Ovary (tissue), 3 donors: ENCODE results near the gene MEG3.

Source experiments
- EP300 ChIP-seq: sonication (generic); formaldehyde crosslinking; IDR thresholded peaks from one replicate; pipeline ENCODE4 v1.6.1; 2017; ENCODE audit warnings: antibody characterized with exemption
- POLR2A ChIP-seq: fragments of 450-650 bp; IDR thresholded peaks from one replicate; pipeline ENCODE4 v1.6.1; 2017; ENCODE audit warnings: antibody characterized with exemption, mild to moderate bottlenecking, moderate library complexity
- TF ChIP-seq, protein P1 (sequence below), 3 donors: fragments of 450-650 bp in 2 of 3; fragments of 200-600 bp in 1 of 3; IDR thresholded peaks; one replicate each; pipeline versions ENCODE4 v1.5.1 to v1.8.0; 2016 to 2022; ENCODE audit warnings: antibody characterized with exemption in 3 of 3, mild to moderate bottlenecking in 1 of 3
- donor health status: DM: no; HTN: no; CAD: no.

DNA sequence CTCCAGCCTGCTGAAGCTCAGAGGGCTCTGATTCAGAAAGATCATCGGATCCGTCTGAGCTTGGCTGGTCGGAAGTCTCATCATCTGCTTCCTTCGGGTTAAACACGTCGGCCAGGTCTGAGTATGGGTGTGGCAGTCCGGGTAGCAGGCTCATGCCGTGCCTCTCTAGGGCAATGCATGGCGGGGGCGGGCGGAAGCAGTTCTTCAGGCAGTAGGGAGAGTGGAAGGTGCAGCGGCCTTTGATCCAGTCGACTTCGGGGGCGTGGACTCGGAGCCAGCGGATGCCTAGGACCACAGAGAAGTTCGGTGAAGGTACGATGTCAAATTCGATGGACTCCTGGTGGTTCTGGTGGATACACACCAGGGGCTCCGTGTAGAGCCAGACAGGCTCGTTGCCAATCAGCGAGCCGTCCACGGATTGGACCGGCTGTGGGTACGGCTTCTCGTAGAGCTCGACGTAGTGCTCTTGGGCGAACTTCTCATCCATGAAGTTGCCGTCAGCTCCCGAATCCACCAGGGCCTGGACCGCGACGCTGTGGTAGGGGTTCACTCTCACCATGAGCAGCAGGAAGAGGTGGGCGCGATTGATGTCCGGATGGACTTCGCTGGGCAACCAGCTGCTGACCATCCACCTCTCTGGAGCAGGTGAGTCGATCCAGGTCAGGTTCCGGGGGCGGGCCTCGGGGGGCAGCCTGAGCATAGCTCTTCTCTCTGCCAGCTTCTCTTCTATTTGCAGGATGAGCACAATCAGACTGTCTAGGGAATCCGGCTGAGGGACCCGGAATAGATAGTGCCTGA lies 57.3 kb downstream of the MEG3 start:
- TF ChIP-seq, protein P1, sequence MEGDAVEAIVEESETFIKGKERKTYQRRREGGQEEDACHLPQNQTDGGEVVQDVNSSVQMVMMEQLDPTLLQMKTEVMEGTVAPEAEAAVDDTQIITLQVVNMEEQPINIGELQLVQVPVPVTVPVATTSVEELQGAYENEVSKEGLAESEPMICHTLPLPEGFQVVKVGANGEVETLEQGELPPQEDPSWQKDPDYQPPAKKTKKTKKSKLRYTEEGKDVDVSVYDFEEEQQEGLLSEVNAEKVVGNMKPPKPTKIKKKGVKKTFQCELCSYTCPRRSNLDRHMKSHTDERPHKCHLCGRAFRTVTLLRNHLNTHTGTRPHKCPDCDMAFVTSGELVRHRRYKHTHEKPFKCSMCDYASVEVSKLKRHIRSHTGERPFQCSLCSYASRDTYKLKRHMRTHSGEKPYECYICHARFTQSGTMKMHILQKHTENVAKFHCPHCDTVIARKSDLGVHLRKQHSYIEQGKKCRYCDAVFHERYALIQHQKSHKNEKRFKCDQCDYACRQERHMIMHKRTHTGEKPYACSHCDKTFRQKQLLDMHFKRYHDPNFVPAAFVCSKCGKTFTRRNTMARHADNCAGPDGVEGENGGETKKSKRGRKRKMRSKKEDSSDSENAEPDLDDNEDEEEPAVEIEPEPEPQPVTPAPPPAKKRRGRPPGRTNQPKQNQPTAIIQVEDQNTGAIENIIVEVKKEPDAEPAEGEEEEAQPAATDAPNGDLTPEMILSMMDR (IDR thresholded peaks at IDR 0.05): no peak
- TF ChIP-seq EP300: no peak
- no peak for TF ChIP-seq POLR2A
